Measurements from ENCODE around the gene MFAP2. TPM values are rescaled to one million over a fixed set of nuclear protein-coding genes. Genes with fewer than 3 reads are reported as not detected.

The MFAP2 gene
- total and polyA plus RNA-seq, 9 donors: 16.0 to 83.6 (median 36.1) TPM

GRCh38 chr1:16988210-16988609 lies 7.8 kb upstream of the MFAP2 start:
- intact Hi-C loops (cut with DNase I): no loop called here
- no peaks in the 10 kb centered on the region for H3K4me1 ChIP-seq (ENCODE audit: insufficient read depth)
- H3K27me3 ChIP-seq: no peaks in the 10 kb centered on the region
- H3K36me3 ChIP-seq: no peaks in the 10 kb centered on the region
- H3K4me3 ChIP-seq: no peak overlapping the region
- 90 to 94% (median 90%) methylated on average over 13 of the region's 13 CpGs for WGBS, 3 donors
- TF ChIP-seq CTCF (IDR thresholded peaks at IDR 0.05): no peak
- no peak for TF ChIP-seq POLR2A (IDR thresholded peaks at IDR 0.05)
- DNase-seq: peak in 1 of 5 donors; percentile 19
- H3K9me3 ChIP-seq: no peaks in the 10 kb centered on the region
- no peak overlapping the region for H3K27ac ChIP-seq

- intact Hi-C loops (cut with DNase I): no loop called here
- no peak overlapping the region for H3K4me3 ChIP-seq
- no peaks in the 10 kb centered on the region for H3K36me3 ChIP-seq
- no peaks in the 10 kb centered on the region for H3K4me1 ChIP-seq (ENCODE audit: insufficient read depth)
- H3K9me3 ChIP-seq: no peaks in the 10 kb centered on the region
- no peaks in the 10 kb centered on the region for H3K27me3 ChIP-seq
- TF ChIP-seq EP300 (IDR thresholded peaks at IDR 0.05) (no peak), CTCF (IDR thresholded peaks at IDR 0.05) (no peak), POLR2A (IDR thresholded peaks at IDR 0.05) (no peak)
- no peak for DNase-seq
- H3K27ac ChIP-seq: no peak overlapping the region
- WGBS, 3 donors: 77 to 84% (median 79%) methylated on average over 13 to 16 of the region's 16 CpGs
Observed at GRCh38 chr1:16986962-16987361, 6.5 kb upstream of the MFAP2 start.

GRCh38 chr1:16986560-16986959 lies 6.1 kb upstream of the MFAP2 start:
- no peak for DNase-seq
- no peaks in the 10 kb centered on the region for H3K36me3 ChIP-seq

GRCh38 chr1:16986113-16986512 lies 5.7 kb upstream of the MFAP2 start:
- H3K27ac ChIP-seq: no peak overlapping the region
- no peaks in the 10 kb centered on the region for H3K9me3 ChIP-seq
- 86 to 91% (median 87%) methylated on average over 19 of the region's 19 CpGs for WGBS, 3 donors
- no peaks in the 10 kb centered on the region for H3K27me3 ChIP-seq
- no peaks in the 10 kb centered on the region for H3K4me1 ChIP-seq (ENCODE audit: insufficient read depth)
- TF ChIP-seq EP300 (IDR thresholded peaks at IDR 0.05): no peak
- intact Hi-C loops (cut with DNase I): no loop called here
- no peaks in the 10 kb centered on the region for H3K36me3 ChIP-seq
- DNase-seq: peak in 1 of 5 donors; percentile 26
- no peak overlapping the region for H3K4me3 ChIP-seq

More at GRCh38 chr1:16986560-16986959, 6.1 kb upstream of the MFAP2 start:
- TF ChIP-seq POLR2A (IDR thresholded peaks at IDR 0.05) (no peak), CTCF (IDR thresholded peaks at IDR 0.05) (no peak), EP300 (IDR thresholded peaks at IDR 0.05) (no peak)
- no peak overlapping the region for H3K27ac ChIP-seq
- no peak overlapping the region for H3K4me3 ChIP-seq
- H3K4me1 ChIP-seq (ENCODE audit: insufficient read depth): no peaks in the 10 kb centered on the region
- intact Hi-C loops (cut with DNase I): no loop called here
- H3K9me3 ChIP-seq: no peaks in the 10 kb centered on the region
- H3K27me3 ChIP-seq: no peaks in the 10 kb centered on the region
- WGBS, 3 donors: 88 to 91% (median 90%) methylated on average over 23 of the region's 23 CpGs

- Histone ChIP-seq H3K27ac (peak overlapping the region in 1 of 2 donors; percentile 37), H3K9me3 (no peaks in the 10 kb centered on the region), H3K36me3 (no peaks in the 10 kb centered on the region), H3K27me3 (no peaks in the 10 kb centered on the region), H3K4me1 (ENCODE audit: insufficient read depth) (peaks cover under 1% of the 10 kb centered on the region), H3K4me3 (no peak overlapping the region)
- TF ChIP-seq CTCF (IDR thresholded peaks at IDR 0.05) (no peak), EP300 (IDR thresholded peaks at IDR 0.05) (no peak), POLR2A (IDR thresholded peaks at IDR 0.05) (no peak)
- 4 to 7% (median 5%) methylated on average over 7 of the region's 7 CpGs for WGBS, 3 donors
- intact Hi-C loops (cut with DNase I): no loop called here
- peak; percentile 66 to 93 (median 88) for DNase-seq
Observed at GRCh38 chr1:16984717-16985116, 4.3 kb upstream of the MFAP2 start.

All from ovary (tissue), 9 donors.